GM19395 (cell line): ENCODE results near the gene CERCAM.
A peak's percentile ranks its signal among the peaks of the same experiment; 100 is the strongest.

ENCODE experiments used
- ATAC-seq: cut with Tn5 transposase; IDR thresholded peaks from one replicate; pipeline ENCODE4 v1.9.1; 2021; ENCODE audit warnings: mild to moderate bottlenecking, moderate library complexity; ENCODE audit not compliant: unreplicated experiment

CERCAM gene

DNA sequence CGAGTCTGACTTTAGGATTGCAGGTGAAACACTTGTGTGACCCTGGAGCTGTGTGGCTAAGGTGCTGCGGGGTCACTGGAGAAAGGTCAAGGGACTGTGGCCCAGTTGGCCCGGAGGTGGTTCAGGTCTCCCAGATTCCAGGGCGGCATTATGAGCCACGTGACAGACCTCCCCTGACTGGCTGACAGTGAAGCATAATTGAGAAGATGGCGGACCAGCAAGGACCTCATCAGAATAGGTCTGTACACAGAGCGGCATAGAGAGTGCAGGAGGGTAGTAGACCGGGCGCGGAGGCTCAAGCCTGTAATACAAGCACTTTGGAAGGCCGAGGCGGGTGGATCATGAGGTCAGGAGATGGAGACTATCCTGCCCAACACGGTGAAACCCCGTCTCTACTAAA lies 34.3 kb downstream of the CERCAM start:
- ATAC-seq: no peak

GRCh38 chr9:128455849-128456612 lies 35.4 kb downstream of the CERCAM start, which contains the start of gene ODF2:
Gene ODF2 (plus strand): TSS chr9:128456006. CDS start chr9:128456092, 86 bp downstream.
- peak; percentile 73 for ATAC-seq

DNA sequence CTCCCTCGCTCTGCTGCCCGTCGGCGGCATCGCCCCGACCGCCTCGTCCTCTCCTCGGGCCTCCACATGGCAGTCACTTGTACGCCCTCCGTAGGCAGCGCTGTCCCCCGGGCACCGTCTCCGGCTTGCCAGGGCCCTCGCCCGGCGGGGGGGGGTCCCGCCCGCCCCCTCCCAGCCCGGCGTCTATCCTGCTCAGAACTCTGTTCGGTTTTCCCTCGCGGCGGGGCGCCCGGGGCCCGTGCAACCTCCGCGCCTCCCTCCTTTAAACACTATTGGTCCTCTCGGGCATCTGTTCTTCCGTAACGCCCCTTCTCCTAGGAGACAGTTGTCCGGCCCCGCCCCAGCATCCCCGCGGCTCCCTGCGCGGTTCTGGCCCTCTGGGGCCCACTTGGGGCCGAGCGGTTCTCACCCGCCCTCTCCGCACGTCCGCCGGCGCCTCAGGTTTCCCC lies 36.0 kb downstream of the CERCAM start:
- ATAC-seq: peak; percentile 74

DNA sequence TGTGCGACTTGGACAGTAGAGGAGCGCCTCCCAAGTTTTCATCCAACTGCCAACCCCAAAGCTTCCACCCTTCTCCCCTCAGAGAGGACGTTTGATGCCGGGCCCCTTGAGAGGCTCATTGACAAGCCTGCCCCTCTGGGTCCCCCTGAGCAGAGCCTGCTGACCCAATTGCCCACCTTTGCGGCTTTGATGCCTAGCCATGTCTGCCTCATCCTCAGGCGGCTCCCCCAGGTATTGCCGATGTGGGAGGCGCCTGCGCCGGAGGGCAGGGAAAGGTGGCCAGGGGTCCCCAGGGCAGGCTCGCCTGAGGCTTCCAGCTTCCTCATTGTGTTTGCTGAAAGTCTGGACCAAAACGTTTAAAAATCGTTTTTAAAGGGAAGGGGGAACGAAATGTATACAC lies 36.5 kb downstream of the CERCAM start:
- no peak for ATAC-seq

- ATAC-seq: no peak
Measured at GRCh38 chr9:128459011-128459410, 38.4 kb downstream of the CERCAM start.

GRCh38 chr9:128469070-128469469 lies 48.4 kb downstream of the CERCAM start:
- no peak for ATAC-seq

DNA sequence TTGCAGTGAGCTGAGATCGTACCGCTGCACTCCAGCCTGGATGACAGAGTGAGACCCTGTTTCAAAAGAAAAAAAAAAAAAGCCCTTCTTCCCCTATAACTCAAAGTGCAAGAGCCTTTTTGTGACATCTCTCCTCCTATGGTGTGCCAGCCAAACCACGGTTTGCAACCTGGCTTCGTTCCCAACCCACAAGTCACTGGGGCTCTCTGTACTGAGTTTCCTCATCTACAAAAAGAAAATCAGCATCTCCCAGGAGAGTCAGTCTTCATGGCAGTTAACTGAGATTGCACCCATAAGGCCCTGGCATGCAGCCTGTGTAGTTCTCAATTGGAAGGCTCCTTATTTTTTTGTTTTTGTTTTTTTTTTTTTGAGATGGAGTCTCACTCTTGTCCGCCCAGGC lies 49.9 kb downstream of the CERCAM start:
- ATAC-seq: no peak

- no peak for ATAC-seq
Measured at GRCh38 chr9:128473104-128473503, 52.4 kb downstream of the CERCAM start.

DNA sequence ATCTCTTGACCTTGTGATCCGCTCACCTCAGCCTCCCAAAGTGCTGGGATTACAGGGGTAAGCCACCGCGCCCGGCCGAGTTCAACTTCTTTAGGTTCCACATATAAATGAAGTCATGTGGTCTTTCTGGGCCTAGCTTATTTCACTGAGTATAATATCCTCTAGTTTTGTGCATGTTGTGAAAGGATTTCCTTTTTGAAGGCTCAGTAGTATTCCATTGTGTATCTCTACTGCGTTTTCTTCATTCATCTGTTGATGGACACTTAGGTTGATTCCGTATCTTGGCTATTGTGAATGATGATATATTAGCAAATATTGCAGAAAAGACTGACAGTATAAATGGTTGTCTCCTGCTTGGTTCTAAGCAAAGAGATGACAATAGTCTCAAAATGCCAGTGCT lies 55.2 kb downstream of the CERCAM start:
- ATAC-seq: no peak

GRCh38 chr9:128479262-128479661 lies 58.6 kb downstream of the CERCAM start:
- ATAC-seq: no peak

DNA sequence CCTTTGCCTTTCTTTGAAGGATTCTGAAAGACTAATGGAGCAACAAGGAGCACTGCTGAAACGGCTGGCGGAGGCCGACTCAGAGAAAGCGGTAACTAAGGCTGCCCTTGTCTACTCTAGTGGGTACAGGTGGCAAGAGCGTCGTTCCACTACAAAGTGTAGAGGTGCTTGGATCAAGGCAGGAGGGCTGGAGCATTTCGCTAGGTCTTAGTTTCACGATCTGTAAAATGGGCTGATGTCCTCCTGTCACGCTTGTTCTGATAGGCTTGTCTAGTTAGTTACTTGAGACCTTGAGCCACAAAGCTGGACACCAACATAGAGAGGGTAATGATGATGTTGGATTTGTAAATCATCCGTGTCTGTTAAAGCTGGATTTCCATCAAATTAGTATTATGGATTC lies 60.9 kb downstream of the CERCAM start:
- ATAC-seq: no peak

DNA sequence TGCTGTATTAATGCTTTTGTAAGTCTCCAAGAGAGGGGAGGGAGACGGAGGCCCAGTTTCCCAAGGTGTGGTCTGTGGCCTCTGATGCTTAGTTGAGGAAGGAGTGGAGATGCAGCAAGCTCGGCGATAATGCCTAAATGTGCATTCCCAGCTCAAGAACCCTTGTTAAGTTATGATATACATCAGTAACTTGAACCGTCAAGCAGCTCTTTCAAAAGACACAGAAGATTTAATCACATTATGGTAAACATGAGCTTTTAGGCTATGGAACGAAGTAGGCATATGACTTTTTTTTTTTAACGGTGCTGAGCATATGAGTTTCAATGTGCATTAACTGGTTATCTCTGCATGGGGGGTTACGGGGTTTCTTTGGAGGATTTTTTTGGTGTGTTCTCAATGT lies 61.5 kb downstream of the CERCAM start:
- ATAC-seq: no peak

DNA sequence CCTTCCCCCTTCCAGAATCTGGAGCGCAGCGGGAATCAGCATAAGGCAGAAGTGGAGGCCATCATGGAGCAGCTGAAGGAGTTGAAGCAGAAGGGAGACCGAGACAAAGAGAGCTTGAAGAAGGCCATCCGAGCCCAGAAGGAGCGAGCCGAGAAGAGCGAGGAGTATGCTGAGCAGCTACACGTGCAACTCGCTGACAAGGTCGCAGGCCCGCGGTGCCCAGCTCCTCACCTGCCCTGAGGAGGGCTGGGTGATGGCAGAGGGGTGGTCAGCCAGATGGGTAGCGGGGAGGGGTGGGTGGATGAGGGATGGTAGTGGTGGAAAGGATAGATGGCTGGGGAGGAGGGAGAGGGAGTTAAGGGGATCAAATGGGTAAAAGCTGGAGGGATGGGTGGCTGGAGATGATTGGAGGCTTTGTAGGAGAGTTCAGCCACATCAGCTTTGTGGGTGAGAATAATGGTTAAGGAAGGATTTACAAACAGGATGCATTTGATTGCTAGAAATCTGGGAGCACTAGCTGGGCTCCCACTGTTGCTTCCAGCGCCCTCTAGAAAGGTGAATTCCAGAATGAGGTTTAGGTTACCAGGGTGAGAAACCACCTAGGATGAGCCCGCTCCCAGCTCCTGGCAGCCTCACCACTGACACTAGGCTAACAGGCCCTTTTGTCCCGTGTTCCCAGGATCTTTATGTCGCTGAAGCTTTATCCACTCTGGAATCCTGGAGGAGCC lies 64.2 kb downstream of the CERCAM start:
- no peak for ATAC-seq

DNA sequence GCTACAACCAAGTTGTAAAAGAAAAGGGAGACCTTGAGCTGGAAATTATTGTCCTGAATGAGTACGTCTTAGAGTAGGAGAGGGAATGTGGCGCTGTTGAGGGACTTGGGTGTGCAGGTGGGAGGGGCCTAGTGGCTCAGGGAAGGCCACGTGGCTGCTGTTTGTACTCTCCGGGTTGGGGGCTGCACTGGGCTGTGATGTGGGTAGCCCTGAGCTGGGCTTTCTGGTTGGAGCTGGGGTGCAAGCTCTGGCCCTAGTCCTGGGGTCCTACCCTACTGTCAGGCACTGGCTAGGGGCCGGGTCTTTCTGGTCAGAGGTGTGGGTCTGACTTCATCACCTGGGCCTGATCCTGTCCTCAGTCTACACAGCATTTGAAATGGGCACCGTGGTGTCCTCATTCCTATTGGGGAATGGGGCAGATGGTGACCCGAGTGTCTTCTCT lies 64.8 kb downstream of the CERCAM start:
- ATAC-seq: no peak

- ATAC-seq: no peak
Measured at GRCh38 chr9:128486201-128486600, 65.5 kb downstream of the CERCAM start.
